ENCODE measurements around the gene SF3B6. TPM values are rescaled to one million over a fixed set of nuclear protein-coding genes. Genes with fewer than 3 reads are reported as not detected.
A peak's percentile ranks its signal among the peaks of the same experiment; 100 is the strongest.

SF3B6 gene
- total and polyA plus RNA-seq, 9 of the 15 experiments (the other 6 are each of a cell fraction or from before 2014, with no cell fraction given) = 146 to 591 (median 295) TPM

DNA sequence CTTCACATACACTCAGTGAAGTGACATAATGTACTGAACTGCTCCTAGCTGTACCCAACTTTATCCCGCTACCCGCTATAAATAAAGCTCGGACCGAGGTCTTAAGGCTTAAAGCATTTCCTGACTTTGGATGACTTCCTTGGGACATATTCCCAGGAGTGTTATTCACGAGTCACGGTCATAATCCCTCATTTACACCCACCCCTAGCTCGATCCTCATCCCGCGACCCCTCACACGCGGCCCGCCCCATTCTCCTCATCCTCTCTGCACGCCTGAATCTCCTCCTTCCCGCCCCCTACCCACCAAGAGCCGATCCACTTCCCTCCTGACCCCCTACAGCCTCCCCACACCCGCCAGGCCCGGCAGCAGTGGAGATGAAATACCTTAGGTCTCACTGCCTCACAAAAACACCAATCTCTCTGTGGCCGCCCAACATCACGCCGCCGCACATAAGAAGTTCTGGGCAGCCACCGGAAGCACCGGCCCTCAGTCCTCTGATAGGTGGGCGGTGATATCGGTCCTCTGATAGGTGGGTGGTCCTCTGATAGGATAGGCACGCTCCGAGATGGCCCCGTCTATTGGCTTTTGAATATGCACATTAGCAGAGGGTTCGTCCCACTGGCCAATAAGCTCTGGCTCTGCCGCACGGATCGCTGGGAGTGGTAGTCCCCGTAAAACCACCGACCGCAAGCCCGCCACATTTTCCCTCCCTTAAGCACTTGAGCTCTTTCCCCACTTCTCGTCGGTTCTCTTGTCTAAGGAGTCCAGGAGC is 29.0 kb downstream of the SF3B6 start, which contains the start of gene WDCP (continued):
- TF ChIP-seq IRF2 (CRISPR knock-in tag; IDR thresholded peaks at IDR 0.05) (no peak), NFIX (CRISPR knock-in tag; IDR thresholded peaks at IDR 0.05; ENCODE audit: low read depth) (no peak), KLF16 (IDR thresholded peaks at IDR 0.05) (no peak), ZBED1 (IDR thresholded peaks at IDR 0.05) (no peak), ARID2 (IDR thresholded peaks at IDR 0.05) (no peak), ZNF140 (CRISPR knock-in tag; IDR thresholded peaks at IDR 0.05) (no peak), SNRNP70 (optimal IDR thresholded peaks at IDR 0.05; ENCODE audit: low read depth, low read length) (no peak), ZNF589 (CRISPR knock-in tag; IDR thresholded peaks at IDR 0.05; ENCODE audit: low read depth) (no peak), ZNF695 (CRISPR knock-in tag; IDR thresholded peaks at IDR 0.05) (no peak), ZNF23 (CRISPR knock-in tag; IDR thresholded peaks at IDR 0.05) (no peak), JUN (IDR thresholded peaks at IDR 0.05; ENCODE audit: borderline replicate concordance, low read depth, low read length) (no peak; the same call in 1 of the 2 replicates), JUN (CRISPR knock-in tag; IDR thresholded peaks at IDR 0.05; ENCODE audit: borderline replicate concordance) (no peak), SOX6 (IDR thresholded peaks at IDR 0.05) (no peak)
- TF ChIP-seq, protein P1, sequence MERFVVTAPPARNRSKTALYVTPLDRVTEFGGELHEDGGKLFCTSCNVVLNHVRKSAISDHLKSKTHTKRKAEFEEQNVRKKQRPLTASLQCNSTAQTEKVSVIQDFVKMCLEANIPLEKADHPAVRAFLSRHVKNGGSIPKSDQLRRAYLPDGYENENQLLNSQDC (CRISPR knock-in tag; IDR thresholded peaks at IDR 0.05) = 0 out of 2 replicates have a peak, but pooled peaks have one; percentile 10
- TF ChIP-seq, protein P2, sequence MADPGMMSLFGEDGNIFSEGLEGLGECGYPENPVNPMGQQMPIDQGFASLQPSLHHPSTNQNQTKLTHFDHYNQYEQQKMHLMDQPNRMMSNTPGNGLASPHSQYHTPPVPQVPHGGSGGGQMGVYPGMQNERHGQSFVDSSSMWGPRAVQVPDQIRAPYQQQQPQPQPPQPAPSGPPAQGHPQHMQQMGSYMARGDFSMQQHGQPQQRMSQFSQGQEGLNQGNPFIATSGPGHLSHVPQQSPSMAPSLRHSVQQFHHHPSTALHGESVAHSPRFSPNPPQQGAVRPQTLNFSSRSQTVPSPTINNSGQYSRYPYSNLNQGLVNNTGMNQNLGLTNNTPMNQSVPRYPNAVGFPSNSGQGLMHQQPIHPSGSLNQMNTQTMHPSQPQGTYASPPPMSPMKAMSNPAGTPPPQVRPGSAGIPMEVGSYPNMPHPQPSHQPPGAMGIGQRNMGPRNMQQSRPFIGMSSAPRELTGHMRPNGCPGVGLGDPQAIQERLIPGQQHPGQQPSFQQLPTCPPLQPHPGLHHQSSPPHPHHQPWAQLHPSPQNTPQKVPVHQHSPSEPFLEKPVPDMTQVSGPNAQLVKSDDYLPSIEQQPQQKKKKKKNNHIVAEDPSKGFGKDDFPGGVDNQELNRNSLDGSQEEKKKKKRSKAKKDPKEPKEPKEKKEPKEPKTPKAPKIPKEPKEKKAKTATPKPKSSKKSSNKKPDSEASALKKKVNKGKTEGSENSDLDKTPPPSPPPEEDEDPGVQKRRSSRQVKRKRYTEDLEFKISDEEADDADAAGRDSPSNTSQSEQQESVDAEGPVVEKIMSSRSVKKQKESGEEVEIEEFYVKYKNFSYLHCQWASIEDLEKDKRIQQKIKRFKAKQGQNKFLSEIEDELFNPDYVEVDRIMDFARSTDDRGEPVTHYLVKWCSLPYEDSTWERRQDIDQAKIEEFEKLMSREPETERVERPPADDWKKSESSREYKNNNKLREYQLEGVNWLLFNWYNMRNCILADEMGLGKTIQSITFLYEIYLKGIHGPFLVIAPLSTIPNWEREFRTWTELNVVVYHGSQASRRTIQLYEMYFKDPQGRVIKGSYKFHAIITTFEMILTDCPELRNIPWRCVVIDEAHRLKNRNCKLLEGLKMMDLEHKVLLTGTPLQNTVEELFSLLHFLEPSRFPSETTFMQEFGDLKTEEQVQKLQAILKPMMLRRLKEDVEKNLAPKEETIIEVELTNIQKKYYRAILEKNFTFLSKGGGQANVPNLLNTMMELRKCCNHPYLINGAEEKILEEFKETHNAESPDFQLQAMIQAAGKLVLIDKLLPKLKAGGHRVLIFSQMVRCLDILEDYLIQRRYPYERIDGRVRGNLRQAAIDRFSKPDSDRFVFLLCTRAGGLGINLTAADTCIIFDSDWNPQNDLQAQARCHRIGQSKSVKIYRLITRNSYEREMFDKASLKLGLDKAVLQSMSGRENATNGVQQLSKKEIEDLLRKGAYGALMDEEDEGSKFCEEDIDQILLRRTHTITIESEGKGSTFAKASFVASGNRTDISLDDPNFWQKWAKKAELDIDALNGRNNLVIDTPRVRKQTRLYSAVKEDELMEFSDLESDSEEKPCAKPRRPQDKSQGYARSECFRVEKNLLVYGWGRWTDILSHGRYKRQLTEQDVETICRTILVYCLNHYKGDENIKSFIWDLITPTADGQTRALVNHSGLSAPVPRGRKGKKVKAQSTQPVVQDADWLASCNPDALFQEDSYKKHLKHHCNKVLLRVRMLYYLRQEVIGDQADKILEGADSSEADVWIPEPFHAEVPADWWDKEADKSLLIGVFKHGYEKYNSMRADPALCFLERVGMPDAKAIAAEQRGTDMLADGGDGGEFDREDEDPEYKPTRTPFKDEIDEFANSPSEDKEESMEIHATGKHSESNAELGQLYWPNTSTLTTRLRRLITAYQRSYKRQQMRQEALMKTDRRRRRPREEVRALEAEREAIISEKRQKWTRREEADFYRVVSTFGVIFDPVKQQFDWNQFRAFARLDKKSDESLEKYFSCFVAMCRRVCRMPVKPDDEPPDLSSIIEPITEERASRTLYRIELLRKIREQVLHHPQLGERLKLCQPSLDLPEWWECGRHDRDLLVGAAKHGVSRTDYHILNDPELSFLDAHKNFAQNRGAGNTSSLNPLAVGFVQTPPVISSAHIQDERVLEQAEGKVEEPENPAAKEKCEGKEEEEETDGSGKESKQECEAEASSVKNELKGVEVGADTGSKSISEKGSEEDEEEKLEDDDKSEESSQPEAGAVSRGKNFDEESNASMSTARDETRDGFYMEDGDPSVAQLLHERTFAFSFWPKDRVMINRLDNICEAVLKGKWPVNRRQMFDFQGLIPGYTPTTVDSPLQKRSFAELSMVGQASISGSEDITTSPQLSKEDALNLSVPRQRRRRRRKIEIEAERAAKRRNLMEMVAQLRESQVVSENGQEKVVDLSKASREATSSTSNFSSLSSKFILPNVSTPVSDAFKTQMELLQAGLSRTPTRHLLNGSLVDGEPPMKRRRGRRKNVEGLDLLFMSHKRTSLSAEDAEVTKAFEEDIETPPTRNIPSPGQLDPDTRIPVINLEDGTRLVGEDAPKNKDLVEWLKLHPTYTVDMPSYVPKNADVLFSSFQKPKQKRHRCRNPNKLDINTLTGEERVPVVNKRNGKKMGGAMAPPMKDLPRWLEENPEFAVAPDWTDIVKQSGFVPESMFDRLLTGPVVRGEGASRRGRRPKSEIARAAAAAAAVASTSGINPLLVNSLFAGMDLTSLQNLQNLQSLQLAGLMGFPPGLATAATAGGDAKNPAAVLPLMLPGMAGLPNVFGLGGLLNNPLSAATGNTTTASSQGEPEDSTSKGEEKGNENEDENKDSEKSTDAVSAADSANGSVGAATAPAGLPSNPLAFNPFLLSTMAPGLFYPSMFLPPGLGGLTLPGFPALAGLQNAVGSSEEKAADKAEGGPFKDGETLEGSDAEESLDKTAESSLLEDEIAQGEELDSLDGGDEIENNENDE (IDR thresholded peaks at IDR 0.05; ENCODE audit: low read depth, low read length) = no peak
- TF ChIP-seq, protein P3, sequence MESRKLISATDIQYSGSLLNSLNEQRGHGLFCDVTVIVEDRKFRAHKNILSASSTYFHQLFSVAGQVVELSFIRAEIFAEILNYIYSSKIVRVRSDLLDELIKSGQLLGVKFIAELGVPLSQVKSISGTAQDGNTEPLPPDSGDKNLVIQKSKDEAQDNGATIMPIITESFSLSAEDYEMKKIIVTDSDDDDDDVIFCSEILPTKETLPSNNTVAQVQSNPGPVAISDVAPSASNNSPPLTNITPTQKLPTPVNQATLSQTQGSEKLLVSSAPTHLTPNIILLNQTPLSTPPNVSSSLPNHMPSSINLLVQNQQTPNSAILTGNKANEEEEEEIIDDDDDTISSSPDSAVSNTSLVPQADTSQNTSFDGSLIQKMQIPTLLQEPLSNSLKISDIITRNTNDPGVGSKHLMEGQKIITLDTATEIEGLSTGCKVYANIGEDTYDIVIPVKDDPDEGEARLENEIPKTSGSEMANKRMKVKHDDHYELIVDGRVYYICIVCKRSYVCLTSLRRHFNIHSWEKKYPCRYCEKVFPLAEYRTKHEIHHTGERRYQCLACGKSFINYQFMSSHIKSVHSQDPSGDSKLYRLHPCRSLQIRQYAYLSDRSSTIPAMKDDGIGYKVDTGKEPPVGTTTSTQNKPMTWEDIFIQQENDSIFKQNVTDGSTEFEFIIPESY (CRISPR knock-in tag; IDR thresholded peaks at IDR 0.05) = no peak; the same call in 1 of the 2 replicates

Data from K562 (cell line).